ENCODE results near the gene SUOX.
A peak's percentile ranks its signal among the peaks of the same experiment; 100 is the strongest.
"Not testable (repeated sequence)": the region's sequence is repeated elsewhere in the genome, so short reads cannot be mapped to it uniquely, and the experiment has no call there.

The SUOX gene

DNA sequence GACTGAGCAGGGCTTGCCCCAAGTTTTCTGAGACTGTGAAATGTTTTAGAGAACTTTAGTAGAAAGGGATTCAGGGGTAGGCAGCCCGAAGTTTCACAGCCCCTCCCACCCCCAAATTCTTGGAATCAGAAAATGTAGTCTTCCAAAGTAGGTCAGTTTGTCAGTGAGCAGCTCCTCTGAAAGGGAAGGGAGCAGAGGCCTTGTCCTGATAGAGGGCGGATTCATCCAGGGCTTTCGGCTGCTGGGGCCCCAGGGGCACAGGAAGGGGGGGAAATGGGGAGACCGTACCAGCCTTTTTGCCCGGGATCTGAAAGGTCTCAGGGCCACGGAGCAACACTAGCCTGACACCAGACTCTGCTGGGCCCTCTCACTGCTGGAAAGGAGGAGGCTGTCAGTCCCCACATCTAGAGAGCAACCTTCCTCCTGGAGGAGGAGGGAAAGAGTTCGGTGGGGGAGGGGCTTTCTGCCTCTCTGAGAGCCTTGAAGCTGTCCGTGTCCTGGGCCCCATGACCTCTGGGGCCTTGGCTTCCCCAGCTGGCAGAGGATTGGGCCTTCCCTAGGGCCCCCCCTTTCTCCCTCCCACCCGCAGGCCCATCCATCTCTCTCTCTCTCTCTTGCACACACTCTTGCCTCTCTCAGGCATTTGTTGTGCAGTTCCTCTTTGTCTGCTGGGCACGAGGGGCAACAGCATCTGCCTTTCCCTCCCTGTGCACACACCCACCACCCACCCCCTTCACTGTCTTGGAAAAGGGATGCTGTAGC, 23.5 kb downstream of the SUOX start, which contains the start of gene IKZF4:
Gene IKZF4, plus strand, starts transcription at position 621 of the 762 bp plus-strand sequence. CDS start 451 bp downstream, outside the sequence.
- DNase-seq (ENCODE audit: low read depth): no peak

DNA sequence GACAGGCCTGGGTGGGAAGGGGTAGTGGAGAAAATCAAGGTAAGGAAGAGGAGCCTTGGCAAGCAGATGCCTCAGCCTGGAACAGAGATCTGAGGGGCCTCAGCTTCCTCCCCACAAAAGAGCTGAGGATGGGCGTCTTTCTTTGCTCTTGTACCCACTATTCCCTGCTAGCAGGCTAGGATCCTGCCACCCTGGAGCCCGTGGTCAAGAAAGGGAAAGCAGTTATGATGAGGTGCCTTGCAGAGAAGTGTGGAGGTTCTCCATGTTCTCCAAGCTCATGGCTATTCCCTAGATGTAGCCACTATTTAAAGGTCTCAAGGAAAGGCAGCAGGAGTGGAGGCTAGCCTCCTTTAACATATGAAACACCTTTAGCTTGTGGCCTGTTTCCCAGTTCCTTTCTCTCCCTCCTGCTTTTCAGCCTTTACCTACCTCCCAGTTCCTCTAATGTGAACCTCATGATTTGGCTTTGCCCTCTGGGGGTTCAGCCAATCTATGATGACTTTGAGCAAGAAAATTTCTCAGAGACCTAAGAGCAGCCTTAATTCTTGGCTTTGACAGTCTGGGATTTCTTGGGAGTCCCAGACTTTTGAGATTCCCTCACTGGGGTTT, 24.9 kb downstream of the SUOX start:
- no peak for DNase-seq (ENCODE audit: low read depth)

DNA sequence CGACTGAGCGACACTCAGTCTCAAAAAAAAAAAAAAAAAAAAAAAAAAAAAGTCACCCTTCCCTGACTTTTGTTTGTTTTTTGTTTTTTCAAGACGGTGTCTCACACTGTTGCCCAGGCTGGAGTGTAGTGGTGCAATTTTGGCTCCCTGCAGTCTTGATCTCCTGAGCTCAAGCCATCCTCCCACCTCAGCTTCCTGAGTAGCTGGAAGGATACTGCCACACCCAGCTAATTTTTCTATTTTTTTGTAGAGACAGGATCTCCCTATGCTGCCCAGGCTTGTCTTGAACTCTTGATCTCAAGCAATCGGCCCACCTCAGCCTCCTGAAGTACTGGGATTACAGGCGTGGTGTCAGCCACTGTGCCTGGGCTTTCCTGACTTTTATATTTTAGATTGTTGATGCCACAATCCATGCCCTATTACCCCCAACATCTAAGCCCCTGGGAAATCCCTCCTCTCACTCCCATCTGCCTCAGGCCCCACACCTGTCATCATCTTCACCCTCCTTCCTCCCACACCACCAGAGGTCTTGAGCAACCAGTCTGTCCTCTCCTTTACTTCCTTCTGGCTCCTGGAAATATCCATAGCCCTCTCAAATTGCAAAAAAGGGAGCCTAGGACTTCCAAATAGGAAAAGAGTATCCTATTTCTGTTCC, 31.6 kb downstream of the SUOX start:
- no peak for DNase-seq (ENCODE audit: low read depth)

DNA sequence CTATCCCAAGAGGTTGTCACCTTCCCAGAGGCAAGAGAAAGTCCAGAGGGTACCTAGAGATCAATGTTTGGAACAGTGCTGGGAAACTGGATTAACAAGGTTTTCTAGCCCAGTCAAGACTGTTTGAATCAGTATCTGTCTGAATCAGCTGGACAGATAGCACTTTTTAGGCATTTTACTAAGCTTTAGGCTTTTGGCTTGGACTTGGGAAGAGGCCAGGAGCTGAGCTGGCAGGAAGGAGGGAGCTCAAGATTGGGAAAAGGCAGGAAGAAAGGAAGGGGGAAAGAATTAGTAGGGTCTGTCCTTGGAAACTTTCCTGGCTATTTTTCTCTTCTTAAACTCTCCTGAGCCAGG, 32.1 kb downstream of the SUOX start:
- no peak for DNase-seq (ENCODE audit: low read depth)

DNA sequence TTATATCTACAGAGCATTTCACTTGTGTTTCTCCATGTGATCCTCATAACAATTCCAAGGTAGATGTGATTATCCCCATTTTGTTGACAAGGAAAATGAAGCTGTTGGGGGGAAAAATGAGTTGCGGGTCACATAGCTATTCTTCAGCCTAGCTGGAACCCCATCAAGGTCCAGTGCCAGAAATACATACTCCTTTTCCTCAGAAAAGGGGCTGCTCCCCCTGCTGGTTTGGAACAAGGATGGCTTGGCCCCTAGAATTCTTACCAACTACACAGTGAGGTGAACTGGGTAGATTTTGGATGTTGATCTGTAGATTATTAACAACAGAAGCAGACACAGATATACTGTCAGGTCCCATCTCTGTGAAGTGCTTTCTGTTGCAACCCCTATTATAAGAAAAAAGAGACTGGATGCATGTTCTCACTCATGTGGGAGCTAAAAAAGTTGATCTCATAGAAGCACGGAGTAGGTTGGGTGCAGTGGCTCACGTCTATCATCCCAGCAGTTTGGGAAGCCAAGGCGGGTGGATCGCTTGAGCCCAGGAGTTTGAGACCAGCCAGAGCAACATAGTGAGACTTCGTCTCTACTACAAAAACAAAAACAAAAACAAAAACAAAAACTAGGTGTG, 32.7 kb downstream of the SUOX start:
- DNase-seq (ENCODE audit: low read depth): no peak

DNA sequence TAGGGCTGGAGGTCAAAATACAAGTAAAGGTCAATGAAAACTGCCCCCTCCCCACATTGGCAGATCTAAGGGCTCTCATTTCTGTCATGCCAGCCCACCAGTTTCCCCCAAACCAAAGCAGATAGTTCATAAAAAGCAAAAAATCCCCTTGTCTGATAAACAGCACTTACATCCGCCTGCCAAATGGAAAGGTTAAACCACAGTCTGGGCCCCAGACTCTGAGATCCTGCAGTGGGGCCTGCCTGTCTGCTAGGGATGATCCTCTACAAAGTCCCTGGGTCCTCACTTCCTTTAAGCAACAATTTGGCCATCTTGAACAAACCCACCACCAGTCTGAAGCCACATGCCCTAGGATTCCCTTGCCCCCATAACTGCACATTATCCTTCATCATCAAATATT, 34.9 kb downstream of the SUOX start:
- no peak for DNase-seq (ENCODE audit: low read depth)

DNA sequence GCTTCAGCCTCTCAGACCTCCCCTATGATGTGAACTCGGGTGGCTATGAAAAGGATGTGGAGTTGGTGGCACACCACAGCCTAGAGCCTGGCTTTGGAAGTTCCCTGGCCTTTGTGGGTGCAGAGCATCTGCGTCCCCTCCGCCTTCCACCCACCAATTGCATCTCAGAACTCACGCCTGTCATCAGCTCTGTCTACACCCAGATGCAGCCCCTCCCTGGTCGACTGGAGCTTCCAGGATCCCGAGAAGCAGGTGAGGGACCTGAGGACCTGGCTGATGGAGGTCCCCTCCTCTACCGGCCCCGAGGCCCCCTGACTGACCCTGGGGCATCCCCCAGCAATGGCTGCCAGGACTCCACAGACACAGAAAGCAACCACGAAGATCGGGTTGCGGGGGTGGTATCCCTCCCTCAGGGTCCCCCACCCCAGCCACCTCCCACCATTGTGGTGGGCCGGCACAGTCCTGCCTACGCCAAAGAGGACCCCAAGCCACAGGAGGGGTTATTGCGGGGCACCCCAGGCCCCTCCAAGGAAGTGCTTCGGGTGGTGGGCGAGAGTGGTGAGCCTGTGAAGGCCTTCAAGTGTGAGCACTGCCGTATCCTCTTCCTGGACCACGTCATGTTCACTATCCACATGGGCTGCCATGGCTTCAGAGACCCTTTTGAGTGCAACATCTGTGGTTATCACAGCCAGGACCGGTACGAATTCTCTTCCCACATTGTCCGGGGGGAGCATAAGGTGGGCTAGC, 37.7 kb downstream of the SUOX start:
- no peak for DNase-seq (ENCODE audit: low read depth)

DNA sequence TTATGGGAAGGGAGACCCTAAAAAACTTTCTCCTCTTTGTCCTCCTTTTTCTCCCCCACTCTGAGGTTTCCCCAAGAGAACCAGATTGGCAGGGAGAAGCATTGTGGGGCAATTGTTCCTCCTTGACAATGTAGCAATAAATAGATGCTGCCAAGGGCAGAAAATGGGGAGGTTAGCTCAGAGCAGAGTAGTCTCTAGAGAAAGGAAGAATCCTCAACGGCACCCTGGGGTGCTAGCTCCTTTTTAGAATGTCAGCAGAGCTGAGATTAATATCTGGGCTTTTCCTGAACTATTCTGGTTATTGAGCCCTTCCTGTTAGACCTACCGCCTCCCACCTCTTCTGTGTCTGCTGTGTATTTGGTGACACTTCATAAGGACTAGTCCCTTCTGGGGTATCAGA, 40.1 kb downstream of the SUOX start:
- DNase-seq (ENCODE audit: low read depth): no peak

DNA sequence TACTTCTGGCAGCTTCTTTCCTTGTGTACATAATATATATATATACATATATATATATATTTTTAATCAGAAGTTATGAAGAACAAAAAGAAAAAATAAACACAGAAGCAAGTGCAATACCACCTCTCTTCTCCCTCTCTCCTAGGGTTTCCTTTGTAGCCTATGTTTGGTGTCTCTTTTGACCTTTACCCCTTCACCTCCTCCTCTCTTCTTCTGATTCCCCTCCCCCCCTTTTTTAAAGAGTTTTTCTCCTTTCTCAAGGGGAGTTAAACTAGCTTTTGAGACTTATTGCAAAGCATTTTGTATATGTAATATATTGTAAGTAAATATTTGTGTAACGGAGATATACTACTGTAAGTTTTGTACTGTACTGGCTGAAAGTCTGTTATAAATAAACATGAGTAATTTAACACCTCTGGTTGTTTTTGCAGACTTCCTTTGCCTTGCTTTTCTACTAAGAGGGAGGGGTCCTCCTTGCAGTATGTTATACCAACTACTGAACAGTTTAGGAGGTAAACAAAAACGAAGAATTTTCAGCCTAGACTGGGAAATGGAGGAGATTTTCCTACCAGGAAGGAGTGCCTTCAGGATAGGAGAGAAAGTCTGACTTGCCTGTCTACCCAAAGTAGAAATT, 41.1 kb downstream of the SUOX start:
- DNase-seq (ENCODE audit: low read depth): no peak

DNA sequence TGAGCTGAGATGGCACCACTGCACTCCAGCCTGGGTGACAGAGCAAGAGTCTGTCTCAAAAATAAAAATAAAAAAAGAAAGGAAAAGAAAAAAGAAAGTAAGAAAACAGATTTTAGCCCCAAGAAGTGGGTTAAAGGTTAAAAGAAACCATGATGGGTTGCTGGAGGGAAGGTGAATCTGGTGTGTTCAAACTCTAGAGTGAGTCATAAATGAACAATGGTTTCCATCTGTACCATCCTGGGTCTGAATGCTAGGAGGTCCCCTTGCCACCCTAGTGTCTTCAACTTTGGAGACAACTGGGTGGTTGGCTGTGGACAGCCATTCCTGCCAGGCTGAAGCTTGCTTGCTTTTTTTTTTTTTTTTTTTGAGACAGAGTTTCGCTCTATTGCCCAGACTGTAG, 43.1 kb downstream of the SUOX start:
- DNase-seq (ENCODE audit: low read depth): no peak

DNA sequence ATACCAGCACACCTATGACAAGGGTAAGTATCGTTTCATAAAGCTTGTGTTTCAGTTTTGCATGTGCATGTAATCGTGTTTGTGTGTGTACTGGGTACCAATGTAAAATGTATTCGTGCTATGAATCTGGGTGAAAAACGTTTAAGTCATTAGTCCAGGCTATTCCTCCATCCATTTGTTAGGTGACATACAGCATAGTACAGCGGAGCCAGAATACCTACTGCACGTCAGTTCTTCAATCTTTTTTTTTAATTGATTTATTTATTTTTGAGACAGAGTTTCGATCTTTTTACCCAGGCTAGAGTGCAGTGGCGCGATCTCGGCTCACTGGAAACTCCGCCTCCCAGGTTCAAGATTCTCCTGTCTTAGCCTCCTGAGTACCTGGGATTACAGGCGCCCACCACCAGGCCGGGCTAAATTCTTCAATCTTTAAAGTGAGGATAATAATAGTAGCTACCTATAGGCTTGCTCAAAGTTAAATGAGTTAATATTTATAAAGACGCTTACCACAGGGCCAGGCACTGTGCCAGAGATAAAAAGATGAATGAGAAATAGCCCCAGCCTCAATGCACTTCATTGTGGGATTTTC, 44.0 kb downstream of the SUOX start:
- no peak for DNase-seq (ENCODE audit: low read depth)

DNA sequence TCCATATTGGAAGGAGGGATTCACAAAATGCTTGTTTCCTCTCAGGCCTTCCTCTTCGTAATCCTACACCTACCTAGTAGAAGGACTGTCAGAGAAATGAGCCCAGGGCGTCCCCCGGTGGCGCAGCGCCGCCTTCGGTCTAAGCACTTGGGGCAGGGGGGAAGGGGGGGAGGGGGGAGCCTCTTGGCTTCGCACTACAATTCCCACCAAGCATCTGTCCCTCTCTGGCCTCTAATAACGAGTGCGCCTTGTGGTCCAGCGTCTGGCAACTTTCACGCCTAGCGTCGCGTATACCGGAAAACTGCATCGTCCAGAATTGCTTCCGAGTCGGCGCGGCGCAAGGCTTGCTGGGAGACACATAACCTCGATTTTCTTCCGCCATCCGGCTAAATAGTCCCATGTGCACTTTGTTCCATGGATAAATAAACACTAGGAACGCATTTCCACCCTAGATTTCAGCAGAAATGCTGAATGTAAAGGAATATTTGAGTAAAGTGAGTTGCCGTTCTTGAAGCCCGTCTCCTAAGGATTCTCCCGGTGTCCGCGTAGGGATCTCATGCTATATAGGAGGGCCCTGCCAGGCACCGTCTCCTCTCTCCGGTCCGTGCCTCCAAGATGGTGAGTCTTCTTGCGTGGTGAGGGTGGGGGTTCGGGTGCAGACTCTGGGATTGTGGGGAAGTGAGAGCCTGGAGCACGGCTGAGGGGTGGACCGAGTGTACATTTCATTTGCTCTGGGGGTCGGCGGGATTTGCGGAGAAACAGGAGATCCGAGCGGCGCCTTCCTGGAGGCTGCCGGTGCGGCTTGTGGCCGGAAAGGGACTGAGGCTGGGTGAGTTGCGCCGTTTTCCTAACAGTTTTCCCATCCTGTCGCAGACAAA, 44.7 kb downstream of the SUOX start, which contains the start of gene RPS26:
Gene RPS26, plus strand, starts transcription at position 367 of the 878 bp plus-strand sequence. Its CDS starts 249 bp downstream, at position 616.
- peak; percentile 84 for DNase-seq (ENCODE audit: low read depth)

DNA sequence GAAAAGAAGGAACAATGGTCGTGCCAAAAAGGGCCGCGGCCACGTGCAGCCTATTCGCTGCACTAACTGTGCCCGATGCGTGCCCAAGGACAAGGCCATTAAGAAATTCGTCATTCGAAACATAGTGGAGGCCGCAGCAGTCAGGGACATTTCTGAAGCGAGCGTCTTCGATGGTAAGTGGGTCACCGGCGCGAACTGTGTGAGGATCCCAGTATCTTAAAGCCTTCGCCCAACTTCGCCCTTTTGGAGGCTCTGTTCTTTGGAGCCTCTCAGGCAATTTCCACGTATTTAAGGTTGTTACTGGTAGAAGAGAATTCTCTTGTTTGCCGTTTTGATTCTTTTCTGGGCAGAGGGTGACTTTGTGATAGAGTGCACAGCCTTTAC, 45.3 kb downstream of the SUOX start:
- DNase-seq (ENCODE audit: low read depth): not testable (repeated sequence)

DNA sequence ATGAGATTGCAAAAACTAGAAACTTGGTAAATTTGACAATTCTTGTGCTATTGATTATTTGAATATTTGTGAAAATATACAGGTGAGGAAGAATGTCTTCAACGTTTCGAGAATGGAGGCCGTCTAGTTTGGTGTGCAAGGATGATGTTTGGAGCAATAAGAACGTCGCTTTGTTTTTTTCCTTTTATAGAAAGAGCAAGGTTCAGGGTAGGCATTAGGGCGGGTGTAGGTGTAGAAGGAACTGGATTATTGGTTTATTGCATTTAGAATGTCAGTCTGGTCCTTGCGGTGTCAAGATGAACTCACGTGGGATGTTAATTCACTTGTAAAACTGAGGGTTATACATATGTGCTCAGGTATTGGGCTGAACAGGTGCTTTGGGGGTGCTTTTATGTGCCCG, 45.8 kb downstream of the SUOX start:
- DNase-seq (ENCODE audit: low read depth): no peak

DNA sequence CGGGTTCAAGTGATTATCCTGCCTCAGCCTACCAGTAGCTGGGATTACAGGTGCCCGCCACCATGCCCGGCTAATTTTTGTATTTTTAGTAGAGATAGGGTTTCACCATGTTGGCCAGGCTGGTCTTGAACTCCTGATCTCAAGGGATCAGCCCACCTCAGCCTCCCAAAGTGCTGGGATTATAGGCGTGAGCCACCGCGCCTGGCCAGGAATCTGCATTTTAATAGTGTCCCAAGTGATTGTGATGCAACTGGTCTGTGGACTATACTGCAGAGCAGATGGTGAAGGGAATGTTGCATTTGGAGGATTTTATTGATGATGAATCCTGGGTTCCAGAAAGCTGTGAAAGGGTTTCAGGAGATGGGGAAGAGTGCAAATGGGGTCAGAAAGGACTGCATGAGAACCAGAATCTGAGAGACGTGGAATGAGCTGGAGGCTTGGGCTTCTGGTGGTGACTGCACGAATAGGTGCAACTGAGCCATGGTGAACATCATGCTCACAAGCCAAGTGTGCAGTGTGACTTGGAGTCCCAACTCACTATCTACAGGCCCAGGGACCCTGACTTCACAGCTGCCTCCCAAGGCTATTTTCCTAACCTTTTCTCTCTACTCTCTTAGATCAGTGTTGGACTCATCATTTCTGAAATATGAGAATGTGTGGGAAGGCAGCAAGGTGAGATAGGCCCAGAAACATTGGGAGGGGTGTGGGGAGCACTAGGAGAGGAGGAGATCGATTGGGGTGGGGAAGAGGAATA, 49.1 kb downstream of the SUOX start:
- no peak for DNase-seq (ENCODE audit: low read depth)

DNA sequence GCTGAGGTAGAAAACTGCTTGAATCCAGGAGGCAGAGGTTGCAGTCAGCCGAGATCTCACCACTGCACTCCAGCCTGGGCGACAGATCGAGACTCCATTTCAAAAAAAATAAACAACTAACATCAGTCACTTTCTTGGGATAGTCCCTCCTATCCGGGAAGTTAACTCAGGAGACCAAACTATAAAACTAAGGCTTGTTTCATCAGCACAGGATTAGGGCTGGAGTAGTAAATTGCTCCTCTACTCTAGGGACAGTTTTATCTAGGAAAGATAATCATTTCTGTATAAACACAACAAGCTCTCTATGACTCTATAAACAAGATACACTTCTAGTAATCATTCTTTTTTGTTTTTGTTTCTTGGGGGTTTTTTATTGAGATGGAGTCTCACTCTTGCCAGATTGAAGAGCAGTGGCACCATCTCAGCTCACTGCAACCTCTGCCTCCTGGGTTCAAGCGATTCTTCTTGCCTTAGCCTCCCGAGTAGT, 56.4 kb downstream of the SUOX start:
- no peak for DNase-seq (ENCODE audit: low read depth)

All from stimulated activated CD8-positive, alpha-beta memory T cell treated with anti-CD3 and anti-CD28 coated beads, Interleukin-4, amount 100 ng/mL, for 24 hours (primary cell).